WTC11 (cell line): ENCODE results near the gene PRR33. TPM values are rescaled to one million over a fixed set of nuclear protein-coding genes. Genes with fewer than 3 reads are reported as not detected.

Experiments
- ATAC-seq: fragments of 200-7000 bp; cut with Tn5 transposase; 2 replicates; pipeline ENCODE4 v1.10.0; 2021; ENCODE audit warnings: mild to moderate bottlenecking, moderate library complexity
- CTCF ChIA-PET: fragments of 300-600 bp; sonication (Branson Sonifier 250); formaldehyde crosslinking; loops from one replicate; lab custom pipeline; 2021; ENCODE audit warnings: antibody characterized with exemption; lab: Charles Lee
- POLR2A ChIA-PET: fragments of 350-600 bp; sonication (Branson Sonifier 250); formaldehyde crosslinking; loops from one replicate; lab custom pipeline; 2021; ENCODE audit warnings: antibody characterized with exemption; lab: Charles Lee
- DNase-seq: peaks from one replicate; pipeline ENCODE4 v3.0.0; 2021; ENCODE audit warnings: low spot score
- H3K27ac Mint-ChIP-seq: 2 replicates; pipeline ENCODE4 v1.8.0; 2021; ENCODE audit warnings: mixed read lengths
- H3K27me3 Mint-ChIP-seq: 2 replicates; pipeline ENCODE4 v1.8.0; 2021; ENCODE audit warnings: low read depth, mild to moderate bottlenecking, moderate library complexity, mixed read lengths
- H3K36me3 Mint-ChIP-seq: 2 replicates; pipeline ENCODE4 v1.8.0; 2021; ENCODE audit warnings: mixed read lengths
- H3K4me1 Mint-ChIP-seq: 2 replicates; pipeline ENCODE4 v1.8.0; 2022; ENCODE audit warnings: mixed read lengths
- H3K4me3 Mint-ChIP-seq: 2 replicates; pipeline ENCODE4 v1.8.0; 2021; ENCODE audit warnings: mild to moderate bottlenecking, moderate library complexity, mixed read lengths
- H3K9me3 Mint-ChIP-seq: 2 replicates; pipeline ENCODE4 v1.8.0; 2021; ENCODE audit warnings: mixed read lengths
- ARID4B ChIP-seq: sonication (generic); formaldehyde crosslinking; IDR thresholded peaks from 2 replicates; pipeline ENCODE4 v1.8.0; 2023; ENCODE audit warnings: missing genetic modification reagents, mild to moderate bottlenecking, borderline replicate concordance
- ATF1 ChIP-seq: sonication (generic); formaldehyde crosslinking; IDR thresholded peaks from 2 replicates; pipeline ENCODE4 v1.8.1; 2023; ENCODE audit warnings: mild to moderate bottlenecking, moderate library complexity, missing genetic modification reagents
- ATF2 ChIP-seq: sonication (generic); formaldehyde crosslinking; IDR thresholded peaks from 2 replicates; pipeline ENCODE4 v1.8.1; 2022; ENCODE audit warnings: low read depth, missing genetic modification reagents, borderline replicate concordance
- CREM ChIP-seq: sonication (generic); formaldehyde crosslinking; IDR thresholded peaks from 2 replicates; pipeline ENCODE4 v1.8.1; 2022; ENCODE audit warnings: mild to moderate bottlenecking, missing genetic modification reagents, moderate library complexity
- E2F1 ChIP-seq: sonication (generic); formaldehyde crosslinking; IDR thresholded peaks from 2 replicates; pipeline ENCODE4 v1.8.0; 2022; ENCODE audit warnings: mild to moderate bottlenecking, missing genetic modification reagents
- FOXJ3 ChIP-seq: sonication (generic); formaldehyde crosslinking; IDR thresholded peaks from 2 replicates; pipeline ENCODE4 v1.9.0; 2021; ENCODE audit warnings: missing genetic modification reagents, mild to moderate bottlenecking, borderline replicate concordance
- JAZF1 ChIP-seq: fragments of 250-450 bp; sonication (Bioruptor Pico); IDR thresholded peaks from 2 replicates; pipeline ENCODE4 v1.9.0; 2021; ENCODE audit warnings: moderate library complexity, mild to moderate bottlenecking, inconsistent platforms
- JUN ChIP-seq: sonication (generic); formaldehyde crosslinking; IDR thresholded peaks from 2 replicates; pipeline ENCODE4 v1.8.0; 2023; ENCODE audit warnings: mild to moderate bottlenecking, missing genetic modification reagents
- KAT7 ChIP-seq: sonication (generic); formaldehyde crosslinking; IDR thresholded peaks from 2 replicates; pipeline ENCODE4 v1.8.1; 2023; ENCODE audit warnings: missing genetic modification reagents, mild to moderate bottlenecking, borderline replicate concordance
- MAX ChIP-seq: sonication (generic); formaldehyde crosslinking; IDR thresholded peaks from 2 replicates; pipeline ENCODE4 v1.8.0; 2022; ENCODE audit warnings: mild to moderate bottlenecking, missing genetic modification reagents
- NFATC4 ChIP-seq: fragments of 250-450 bp; sonication (Bioruptor Pico); IDR thresholded peaks from 2 replicates; pipeline ENCODE4 v1.9.0; 2021; ENCODE audit warnings: mild to moderate bottlenecking
- NR1H2 ChIP-seq: sonication (generic); formaldehyde crosslinking; IDR thresholded peaks from 2 replicates; pipeline ENCODE4 v1.9.0; 2021; ENCODE audit warnings: mild to moderate bottlenecking, moderate library complexity, missing genetic modification reagents
- NR3C1 ChIP-seq: sonication (generic); formaldehyde crosslinking; conservative IDR thresholded peaks from 2 replicates; pipeline ENCODE4 v1.8.1; 2023; ENCODE audit warnings: low read depth, mild to moderate bottlenecking, missing genetic modification reagents
- OVOL2 ChIP-seq: fragments of 250-450 bp; sonication (Bioruptor Pico); IDR thresholded peaks from 2 replicates; pipeline ENCODE4 v1.9.0; 2021; ENCODE audit warnings: mild to moderate bottlenecking, borderline replicate concordance
- SOX15 ChIP-seq: fragments of 250-450 bp; sonication (Bioruptor Pico); IDR thresholded peaks from 2 replicates; pipeline ENCODE4 v1.9.0; 2021; ENCODE audit warnings: mild to moderate bottlenecking
- TP53 ChIP-seq: sonication (generic); formaldehyde crosslinking; IDR thresholded peaks from 2 replicates; pipeline ENCODE4 v1.8.1; 2023; ENCODE audit warnings: mild to moderate bottlenecking, missing genetic modification reagents
- ZNF317 ChIP-seq: sonication (generic); formaldehyde crosslinking; IDR thresholded peaks from 2 replicates; pipeline ENCODE4 v1.8.1; 2023; ENCODE audit warnings: low read depth, mild to moderate bottlenecking, moderate library complexity, missing genetic modification reagents, borderline replicate concordance
- total RNA-seq: library from RNA; stranded (reverse); gene quantifications from 3 replicates; pipeline ENCODE4 v1.2.3, GENCODE V29; 2021
- TF ChIP-seq, protein P1 (sequence below): sonication (generic); formaldehyde crosslinking; IDR thresholded peaks from 2 replicates; pipeline ENCODE4 v1.8.1; 2022; ENCODE audit warnings: mild to moderate bottlenecking, missing genetic modification reagents, moderate library complexity, borderline replicate concordance
- TF ChIP-seq, protein P2 (sequence below): sonication (generic); formaldehyde crosslinking; IDR thresholded peaks from 2 replicates; pipeline ENCODE4 v1.8.1; 2023; ENCODE audit warnings: mild to moderate bottlenecking, missing genetic modification reagents

The PRR33 gene
- total RNA-seq, 1 experiment from 2014 or later, result not detected

- ChIA-PET CTCF (interaction anchor here (0.8 to 2.9 kb wide), 8 partner anchors 9 to 300 kb away, joined by 3 to 13 read pairs (median 6); no protein-coding TSS in a partner anchor), POLR2A (no interaction called here)
- no peaks in the 10 kb centered on the region for H3K9me3 Mint-ChIP-seq
- TF ChIP-seq JUN (CRISPR knock-in tag) (no peak), SOX15 (CRISPR knock-in tag) (no peak), MAX (CRISPR knock-in tag) (no peak), ATF2 (CRISPR knock-in tag) (no peak), TP53 (CRISPR knock-in tag) (no peak), ARID4B (CRISPR knock-in tag) (no peak), NR3C1 (CRISPR knock-in tag) (no peak), CREM (CRISPR knock-in tag) (no peak), OVOL2 (CRISPR knock-in tag) (no peak)
- no peaks in the 10 kb centered on the region for H3K36me3 Mint-ChIP-seq
- H3K27ac Mint-ChIP-seq, result no peak overlapping the region
- ATAC-seq, result no peak
- DNase-seq, result no peak
- H3K4me1 Mint-ChIP-seq, result no peaks in the 10 kb centered on the region
- H3K27me3 Mint-ChIP-seq, result no peaks in the 10 kb centered on the region
- no peak overlapping the region for H3K4me3 Mint-ChIP-seq
Observed at GRCh38 chr11:1856306-1857005, 35.2 kb downstream of the PRR33 start.

DNA sequence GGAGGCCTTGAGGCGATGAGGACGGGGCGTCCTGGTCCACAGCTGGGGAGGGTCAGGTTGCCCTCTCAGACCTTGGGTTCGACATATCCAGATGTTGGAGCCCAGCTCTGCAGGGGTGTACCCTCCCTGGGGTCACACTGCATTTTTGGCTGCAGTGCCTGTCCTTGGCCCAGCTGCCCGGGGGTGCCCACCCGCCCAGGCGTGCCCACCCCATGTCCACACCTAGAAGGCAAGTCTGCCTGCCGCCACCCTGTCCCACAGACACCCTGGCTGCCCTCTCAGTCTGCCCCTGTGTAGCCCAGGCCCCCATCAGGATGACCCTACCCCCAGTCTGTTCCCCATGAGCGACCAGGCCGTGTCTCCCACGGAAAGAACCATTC is 35.8 kb downstream of the PRR33 start:
- CTCF ChIA-PET, result interaction anchor here (0.9 to 2.9 kb wide), 9 partner anchors 9 to 300 kb away, joined by 3 to 13 read pairs (median 5); no protein-coding TSS in a partner anchor
- no peak overlapping the region for H3K27ac Mint-ChIP-seq

DNA sequence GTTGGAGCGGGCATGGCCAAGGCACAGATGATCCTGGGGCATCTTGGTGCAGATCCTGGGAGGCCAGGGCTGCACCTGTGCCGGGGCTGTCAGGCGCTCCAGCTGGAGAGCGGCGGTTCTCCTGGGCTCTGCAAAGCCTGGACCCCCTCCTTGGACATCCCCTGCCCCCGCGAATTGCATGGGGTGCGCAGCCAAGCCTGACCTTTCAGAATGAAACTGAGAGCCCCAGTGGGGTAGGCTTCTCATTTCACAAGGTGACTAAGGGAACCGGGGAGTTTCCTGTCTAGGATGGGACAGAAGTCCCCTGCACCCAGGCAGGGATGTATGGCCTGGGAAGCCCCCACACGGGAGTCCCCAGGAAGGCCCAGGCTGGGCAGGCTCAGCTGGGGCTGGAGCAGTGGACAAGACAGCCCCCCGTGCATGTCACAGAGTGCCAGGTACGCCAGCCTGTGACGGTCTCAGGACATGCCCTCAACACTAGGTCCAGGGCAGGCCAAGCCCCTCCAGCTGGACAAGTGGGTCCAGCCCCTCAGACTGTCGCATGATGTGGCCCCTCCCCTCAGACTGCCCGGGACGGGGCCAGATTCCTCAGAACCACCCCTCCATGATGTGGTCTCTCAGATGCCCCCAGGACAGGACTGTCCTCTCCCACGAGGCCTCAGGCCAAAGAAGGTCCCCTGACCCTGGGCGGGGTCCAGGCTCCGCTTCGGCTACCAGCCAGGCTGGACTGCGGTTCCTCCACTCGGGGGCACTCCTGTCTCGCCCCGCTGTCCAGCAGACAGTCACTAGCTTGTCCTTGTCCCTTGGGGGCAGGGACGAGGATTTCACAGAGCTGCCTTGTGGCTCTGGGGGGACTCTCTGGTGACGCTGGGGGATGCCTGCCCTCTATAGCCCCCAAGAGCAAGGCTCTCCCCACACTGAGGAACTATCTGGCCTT is 36.5 kb downstream of the PRR33 start:
- DNase-seq (no peak), ATAC-seq (no peak)
- CTCF ChIA-PET, result interaction anchor here (0.6 to 2.9 kb wide), 12 partner anchors 8 to 301 kb away, joined by 3 to 13 read pairs (median 6); no protein-coding TSS in a partner anchor
- no peak overlapping the region for H3K4me3 Mint-ChIP-seq
- POLR2A ChIA-PET, result no interaction called here
- no peaks in the 10 kb centered on the region; the same call in 1 of the 2 replicates for H3K27me3 Mint-ChIP-seq
- no peaks in the 10 kb centered on the region for H3K9me3 Mint-ChIP-seq
- H3K27ac Mint-ChIP-seq, result no peak overlapping the region
- no peaks in the 10 kb centered on the region for H3K36me3 Mint-ChIP-seq
- H3K4me1 Mint-ChIP-seq, result no peaks in the 10 kb centered on the region
- TF ChIP-seq NFATC4 (no peak), ATF1 (CRISPR knock-in tag) (no peak), CREM (CRISPR knock-in tag) (no peak), TP53 (CRISPR knock-in tag) (no peak), ZNF317 (CRISPR knock-in tag) (no peak), FOXJ3 (CRISPR knock-in tag) (no peak), E2F1 (CRISPR knock-in tag) (no peak), KAT7 (CRISPR knock-in tag) (no peak)
- TF ChIP-seq, protein P1, sequence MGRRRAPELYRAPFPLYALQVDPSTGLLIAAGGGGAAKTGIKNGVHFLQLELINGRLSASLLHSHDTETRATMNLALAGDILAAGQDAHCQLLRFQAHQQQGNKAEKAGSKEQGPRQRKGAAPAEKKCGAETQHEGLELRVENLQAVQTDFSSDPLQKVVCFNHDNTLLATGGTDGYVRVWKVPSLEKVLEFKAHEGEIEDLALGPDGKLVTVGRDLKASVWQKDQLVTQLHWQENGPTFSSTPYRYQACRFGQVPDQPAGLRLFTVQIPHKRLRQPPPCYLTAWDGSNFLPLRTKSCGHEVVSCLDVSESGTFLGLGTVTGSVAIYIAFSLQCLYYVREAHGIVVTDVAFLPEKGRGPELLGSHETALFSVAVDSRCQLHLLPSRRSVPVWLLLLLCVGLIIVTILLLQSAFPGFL, result no peak
- TF ChIP-seq, protein P2, sequence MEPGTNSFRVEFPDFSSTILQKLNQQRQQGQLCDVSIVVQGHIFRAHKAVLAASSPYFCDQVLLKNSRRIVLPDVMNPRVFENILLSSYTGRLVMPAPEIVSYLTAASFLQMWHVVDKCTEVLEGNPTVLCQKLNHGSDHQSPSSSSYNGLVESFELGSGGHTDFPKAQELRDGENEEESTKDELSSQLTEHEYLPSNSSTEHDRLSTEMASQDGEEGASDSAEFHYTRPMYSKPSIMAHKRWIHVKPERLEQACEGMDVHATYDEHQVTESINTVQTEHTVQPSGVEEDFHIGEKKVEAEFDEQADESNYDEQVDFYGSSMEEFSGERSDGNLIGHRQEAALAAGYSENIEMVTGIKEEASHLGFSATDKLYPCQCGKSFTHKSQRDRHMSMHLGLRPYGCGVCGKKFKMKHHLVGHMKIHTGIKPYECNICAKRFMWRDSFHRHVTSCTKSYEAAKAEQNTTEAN (CRISPR knock-in tag), result no peak

More for the DNA sequence above, 35.8 kb downstream of the PRR33 start:
- H3K36me3 Mint-ChIP-seq, result no peaks in the 10 kb centered on the region
- POLR2A ChIA-PET, result no interaction called here
- no peaks in the 10 kb centered on the region; the same call in 1 of the 2 replicates for H3K27me3 Mint-ChIP-seq
- H3K4me3 Mint-ChIP-seq, result no peak overlapping the region
- H3K4me1 Mint-ChIP-seq, result no peaks in the 10 kb centered on the region
- ATAC-seq (no peak), DNase-seq (no peak)
- TF ChIP-seq NR1H2 (CRISPR knock-in tag) (no peak), CREM (CRISPR knock-in tag) (no peak), JAZF1 (CRISPR knock-in tag) (no peak)
- H3K9me3 Mint-ChIP-seq, result no peaks in the 10 kb centered on the region
